Uterus (tissue), 2 donors: Measurements from ENCODE around the gene IGSF3.

Experiments used
- POLR2A ChIP-seq, 2 donors: fragments of 450-650 bp; IDR thresholded peaks; one replicate each; pipeline ENCODE4 v1.6.1; 2016; ENCODE audit warnings: antibody characterized with exemption in 2 of 2, mild to moderate bottlenecking in 1 of 2, moderate library complexity in 1 of 2
- TF ChIP-seq, protein P1 (sequence below), 4 experiments: fragments of 200-600 bp in 2 of 4; fragments of 450-650 bp in 2 of 4; sonication (generic) in 2 of 4; IDR thresholded peaks; one replicate each; pipeline ENCODE4 v1.5.1; 2016 to 2019; ENCODE audit warnings: antibody characterized with exemption in 4 of 4, mild to moderate bottlenecking in 2 of 4, moderate library complexity in 1 of 4

DNA sequence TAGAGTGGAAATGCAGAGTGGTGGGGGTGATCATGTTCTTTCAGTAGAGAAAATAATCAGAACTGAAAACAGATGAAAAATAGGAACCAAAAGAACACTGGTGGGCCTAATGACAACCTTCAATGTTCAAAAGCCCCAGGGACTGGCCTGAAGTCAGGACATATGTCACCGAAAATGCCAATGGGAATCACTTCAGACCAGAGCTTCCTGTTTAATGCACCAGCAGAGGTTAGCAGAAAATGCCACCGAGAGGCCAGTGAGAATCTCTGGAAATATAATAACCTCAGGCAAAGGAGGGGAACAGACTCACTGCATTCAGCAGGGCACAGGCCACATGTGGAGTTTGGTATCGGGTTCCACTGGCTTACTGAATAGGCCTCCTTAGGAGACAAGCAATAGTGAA is 80.8 kb downstream of the IGSF3 start:
- no peak for TF ChIP-seq POLR2A (IDR thresholded peaks at IDR 0.05)
- TF ChIP-seq, protein P1, sequence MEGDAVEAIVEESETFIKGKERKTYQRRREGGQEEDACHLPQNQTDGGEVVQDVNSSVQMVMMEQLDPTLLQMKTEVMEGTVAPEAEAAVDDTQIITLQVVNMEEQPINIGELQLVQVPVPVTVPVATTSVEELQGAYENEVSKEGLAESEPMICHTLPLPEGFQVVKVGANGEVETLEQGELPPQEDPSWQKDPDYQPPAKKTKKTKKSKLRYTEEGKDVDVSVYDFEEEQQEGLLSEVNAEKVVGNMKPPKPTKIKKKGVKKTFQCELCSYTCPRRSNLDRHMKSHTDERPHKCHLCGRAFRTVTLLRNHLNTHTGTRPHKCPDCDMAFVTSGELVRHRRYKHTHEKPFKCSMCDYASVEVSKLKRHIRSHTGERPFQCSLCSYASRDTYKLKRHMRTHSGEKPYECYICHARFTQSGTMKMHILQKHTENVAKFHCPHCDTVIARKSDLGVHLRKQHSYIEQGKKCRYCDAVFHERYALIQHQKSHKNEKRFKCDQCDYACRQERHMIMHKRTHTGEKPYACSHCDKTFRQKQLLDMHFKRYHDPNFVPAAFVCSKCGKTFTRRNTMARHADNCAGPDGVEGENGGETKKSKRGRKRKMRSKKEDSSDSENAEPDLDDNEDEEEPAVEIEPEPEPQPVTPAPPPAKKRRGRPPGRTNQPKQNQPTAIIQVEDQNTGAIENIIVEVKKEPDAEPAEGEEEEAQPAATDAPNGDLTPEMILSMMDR (IDR thresholded peaks at IDR 0.05): no peak
